Gastroesophageal sphincter (tissue), 3 donors: ENCODE measurements around the gene TSPEAR.

ENCODE experiments used
- POLR2A ChIP-seq, 2 donors: fragments of 450-650 bp; IDR thresholded peaks; one replicate each; pipeline ENCODE4 v1.6.1; 2017; ENCODE audit warnings: antibody characterized with exemption in 2 of 2, mild to moderate bottlenecking in 2 of 2, moderate library complexity in 1 of 2
- TF ChIP-seq, protein P1 (sequence below), 4 experiments: fragments of 200-600 bp in 2 of 4; fragments of 450-650 bp in 2 of 4; sonication (generic) in 1 of 4; IDR thresholded peaks; one replicate each; pipeline ENCODE4 v1.5.1; 2017 to 2019; ENCODE audit warnings: antibody characterized with exemption in 4 of 4, mild to moderate bottlenecking in 2 of 4, moderate library complexity in 2 of 4

DNA sequence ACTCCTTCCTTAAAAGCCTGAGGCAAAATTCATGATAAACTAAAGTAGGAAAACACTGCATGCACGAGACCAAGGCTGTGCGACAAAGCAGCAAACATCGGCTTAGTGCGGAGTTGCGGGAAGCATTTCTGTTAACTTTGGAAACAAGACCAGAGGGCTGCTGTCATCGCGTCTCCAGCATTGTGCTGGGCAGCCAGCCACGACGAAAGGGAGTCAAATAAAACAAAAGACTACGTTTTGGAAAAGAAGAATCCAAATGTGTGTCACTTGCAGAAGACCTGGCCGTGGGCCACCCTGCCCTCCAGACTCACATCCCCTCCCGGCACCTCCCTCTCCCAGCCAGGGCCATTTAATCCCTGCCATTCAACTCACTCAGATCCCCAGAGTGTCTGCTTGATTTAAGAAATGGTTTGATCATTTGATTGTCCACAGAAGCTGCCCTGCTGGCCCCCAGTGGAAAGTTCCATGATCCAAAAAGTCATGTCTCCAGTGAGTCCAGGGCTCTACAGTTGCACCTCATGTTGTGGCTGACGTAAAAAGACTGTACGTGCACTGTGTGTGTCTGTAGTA is 67.5 kb downstream of the TSPEAR start:
- TF ChIP-seq, protein P1, sequence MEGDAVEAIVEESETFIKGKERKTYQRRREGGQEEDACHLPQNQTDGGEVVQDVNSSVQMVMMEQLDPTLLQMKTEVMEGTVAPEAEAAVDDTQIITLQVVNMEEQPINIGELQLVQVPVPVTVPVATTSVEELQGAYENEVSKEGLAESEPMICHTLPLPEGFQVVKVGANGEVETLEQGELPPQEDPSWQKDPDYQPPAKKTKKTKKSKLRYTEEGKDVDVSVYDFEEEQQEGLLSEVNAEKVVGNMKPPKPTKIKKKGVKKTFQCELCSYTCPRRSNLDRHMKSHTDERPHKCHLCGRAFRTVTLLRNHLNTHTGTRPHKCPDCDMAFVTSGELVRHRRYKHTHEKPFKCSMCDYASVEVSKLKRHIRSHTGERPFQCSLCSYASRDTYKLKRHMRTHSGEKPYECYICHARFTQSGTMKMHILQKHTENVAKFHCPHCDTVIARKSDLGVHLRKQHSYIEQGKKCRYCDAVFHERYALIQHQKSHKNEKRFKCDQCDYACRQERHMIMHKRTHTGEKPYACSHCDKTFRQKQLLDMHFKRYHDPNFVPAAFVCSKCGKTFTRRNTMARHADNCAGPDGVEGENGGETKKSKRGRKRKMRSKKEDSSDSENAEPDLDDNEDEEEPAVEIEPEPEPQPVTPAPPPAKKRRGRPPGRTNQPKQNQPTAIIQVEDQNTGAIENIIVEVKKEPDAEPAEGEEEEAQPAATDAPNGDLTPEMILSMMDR (IDR thresholded peaks at IDR 0.05), result no peak
- no peak for TF ChIP-seq POLR2A (IDR thresholded peaks at IDR 0.05)
